ENCODE measurements around the gene GLOD5.
"Not testable (repeated sequence)": the region's sequence is repeated elsewhere in the genome, so short reads cannot be mapped to it uniquely, and the experiment has no call there.

Gene GLOD5

DNA sequence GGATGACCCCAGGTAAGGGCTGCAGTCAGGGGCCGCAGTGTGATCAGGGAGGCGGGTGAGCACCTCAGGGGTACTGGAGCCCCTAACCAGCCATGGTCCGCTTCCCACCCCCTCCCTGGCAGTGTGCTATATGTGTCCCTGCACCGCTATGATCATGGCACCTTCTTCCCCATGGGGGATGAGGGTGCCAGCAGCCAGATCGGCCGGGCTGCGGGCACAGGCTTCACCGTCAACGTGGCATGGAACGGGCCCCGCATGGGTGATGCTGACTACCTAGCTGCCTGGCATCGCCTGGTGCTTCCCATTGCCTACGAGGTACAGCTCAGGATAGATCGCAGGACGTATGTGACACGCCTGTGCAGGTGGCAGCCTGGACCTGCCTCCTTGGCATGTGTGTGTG, 56.6 kb downstream of the GLOD5 start:
- peaks cover 66% of the 10 kb centered on the region for H3K36me3 ChIP-seq (ENCODE audit: insufficient read depth, insufficient read length, low read length)
- H3K27me3 ChIP-seq (ENCODE audit: insufficient read depth, insufficient read length): no peaks in the 10 kb centered on the region
- no peak for DNase-seq (ENCODE audit: low read depth, low spot score)
- no peak for TF ChIP-seq SUZ12 (IDR thresholded peaks at IDR 0.05; ENCODE audit: extremely low read depth, insufficient read depth, insufficient read length)
- no peak for TF ChIP-seq YY1 (IDR thresholded peaks at IDR 0.05; ENCODE audit: insufficient read depth, insufficient read length)
- TF ChIP-seq ZNF274 (IDR thresholded peaks at IDR 0.05; ENCODE audit: low read depth, low read length): no peak
- peaks cover 3% of the 10 kb centered on the region for H3K4me1 ChIP-seq (ENCODE audit: insufficient read depth, insufficient read length)
- no peak overlapping the region for H3K4me3 ChIP-seq (ENCODE audit: insufficient read length, low read depth)
- H3K9me3 ChIP-seq (ENCODE audit: insufficient read depth, low read length): no peaks in the 10 kb centered on the region
- no peak overlapping the region for H3K9ac ChIP-seq (ENCODE audit: insufficient read length, low read depth)

DNA sequence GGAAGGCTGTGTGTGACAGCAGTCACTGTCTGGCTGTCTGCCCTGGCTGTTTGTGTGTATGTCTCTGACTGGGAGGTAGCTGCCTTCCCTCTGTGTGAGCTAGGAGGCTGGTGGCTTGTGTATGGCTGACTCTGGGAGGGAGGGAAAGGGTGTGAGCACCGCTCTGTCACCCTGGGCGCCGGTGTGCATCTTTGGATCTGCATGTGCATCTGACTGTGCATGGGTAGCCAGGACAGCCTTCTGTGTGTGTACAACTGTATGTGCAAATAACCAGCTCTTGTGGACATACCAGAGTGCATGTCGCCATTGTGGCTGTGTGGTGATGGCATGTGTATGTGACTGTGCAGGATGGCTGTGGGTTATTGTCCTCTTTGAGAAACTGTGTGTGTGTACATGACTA, 57.3 kb downstream of the GLOD5 start:
- Histone ChIP-seq H3K27me3 (ENCODE audit: insufficient read depth, insufficient read length) (no peaks in the 10 kb centered on the region), H3K9ac (ENCODE audit: insufficient read length, low read depth) (no peak overlapping the region), H3K9me3 (ENCODE audit: insufficient read depth, low read length) (no peaks in the 10 kb centered on the region), H3K4me3 (ENCODE audit: insufficient read length, low read depth) (no peak overlapping the region), H3K4me1 (ENCODE audit: insufficient read depth, insufficient read length) (peaks cover 3% of the 10 kb centered on the region), H3K36me3 (ENCODE audit: insufficient read depth, insufficient read length, low read length) (peaks cover 72% of the 10 kb centered on the region)
- TF ChIP-seq YY1 (IDR thresholded peaks at IDR 0.05; ENCODE audit: insufficient read depth, insufficient read length): no peak
- TF ChIP-seq SUZ12 (IDR thresholded peaks at IDR 0.05; ENCODE audit: extremely low read depth, insufficient read depth, insufficient read length): no peak
- no peak for TF ChIP-seq ZNF274 (IDR thresholded peaks at IDR 0.05; ENCODE audit: low read depth, low read length)
- no peak for DNase-seq (ENCODE audit: low read depth, low spot score)

DNA sequence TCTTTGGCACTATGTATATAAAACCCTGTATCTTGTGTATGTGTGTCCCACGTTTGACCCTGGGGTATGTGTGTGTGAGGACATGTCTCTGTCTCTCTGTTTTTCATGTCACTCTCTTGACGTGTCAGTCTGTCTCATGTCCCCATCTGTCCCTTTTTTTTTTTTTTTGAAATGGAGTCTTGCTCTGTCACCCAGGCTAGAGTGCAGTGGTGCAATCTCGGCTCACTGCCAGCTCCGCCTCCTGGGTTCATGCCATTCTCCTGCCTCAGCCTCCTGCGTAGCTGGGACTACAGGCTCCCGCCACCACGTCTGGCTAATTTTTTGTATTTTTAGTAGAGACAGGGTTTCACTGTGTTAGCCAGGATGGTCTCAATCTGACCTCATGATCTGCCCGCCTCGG, 57.8 kb downstream of the GLOD5 start:
- H3K27me3 ChIP-seq (ENCODE audit: insufficient read depth, insufficient read length); H3K9ac ChIP-seq (ENCODE audit: insufficient read length, low read depth); H3K9me3 ChIP-seq (ENCODE audit: insufficient read depth, low read length); DNase-seq (ENCODE audit: low read depth, low spot score); H3K4me1 ChIP-seq (ENCODE audit: insufficient read depth, insufficient read length); H3K4me3 ChIP-seq (ENCODE audit: insufficient read length, low read depth): not testable (repeated sequence)
- peaks cover 74% of the 10 kb centered on the region for H3K36me3 ChIP-seq (ENCODE audit: insufficient read depth, insufficient read length, low read length)

DNA sequence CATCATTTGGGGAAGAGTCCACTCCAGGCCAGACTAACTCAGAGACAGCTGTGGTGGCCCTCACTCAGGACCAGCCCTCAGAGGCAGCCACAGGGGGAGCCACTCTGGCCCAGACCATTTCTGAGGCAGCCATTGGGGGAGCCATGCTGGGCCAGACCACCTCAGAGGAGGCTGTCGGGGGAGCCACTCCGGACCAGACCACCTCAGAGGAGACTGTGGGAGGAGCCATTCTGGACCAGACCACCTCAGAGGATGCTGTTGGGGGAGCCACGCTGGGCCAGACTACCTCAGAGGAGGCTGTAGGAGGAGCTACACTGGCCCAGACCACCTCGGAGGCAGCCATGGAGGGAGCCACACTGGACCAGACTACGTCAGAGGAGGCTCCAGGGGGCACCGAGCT, 61.5 kb downstream of the GLOD5 start:
- Histone ChIP-seq H3K9me3 (ENCODE audit: insufficient read depth, low read length) (no peaks in the 10 kb centered on the region; the same call in 1 of the 2 replicates), H3K36me3 (ENCODE audit: insufficient read depth, insufficient read length, low read length) (peaks cover 58% of the 10 kb centered on the region), H3K27me3 (ENCODE audit: insufficient read depth, insufficient read length) (no peaks in the 10 kb centered on the region), H3K9ac (ENCODE audit: insufficient read length, low read depth) (no peak overlapping the region), H3K4me1 (ENCODE audit: insufficient read depth, insufficient read length) (peaks cover 2% of the 10 kb centered on the region), H3K4me3 (ENCODE audit: insufficient read length, low read depth) (no peak overlapping the region)
- no peak for DNase-seq (ENCODE audit: low read depth, low spot score)
- TF ChIP-seq ZNF274 (IDR thresholded peaks at IDR 0.05; ENCODE audit: low read depth, low read length) (no peak), YY1 (IDR thresholded peaks at IDR 0.05; ENCODE audit: insufficient read depth, insufficient read length) (no peak), SUZ12 (IDR thresholded peaks at IDR 0.05; ENCODE audit: extremely low read depth, insufficient read depth, insufficient read length) (no peak)

Measured in NT2/D1 (cell line).